Mesothelial cell of epicardium (in vitro differentiated cells): ENCODE results near the gene SMARCC1. TPM values are rescaled to one million over a fixed set of nuclear protein-coding genes. Genes with fewer than 3 reads are reported as not detected.
"Not testable (repeated sequence)": the region's sequence is repeated elsewhere in the genome, so short reads cannot be mapped to it uniquely, and the experiment has no call there.

Experiments
- DNase-seq, 2 experiments: peaks; one replicate each; pipeline ENCODE4 v3.0.0; 2021; ENCODE audit warnings: low spot score in 2 of 2; ENCODE audit not compliant: unreplicated experiment in 2 of 2
- H3K27ac Mint-ChIP-seq: 2 replicates; pipeline ENCODE4 v1.8.0; 2021; ENCODE audit warnings: mixed read lengths
- H3K27me3 Mint-ChIP-seq: 2 replicates; pipeline ENCODE4 v1.8.0; 2021; ENCODE audit warnings: low read depth, mixed read lengths
- H3K36me3 Mint-ChIP-seq: 2 replicates; pipeline ENCODE4 v1.8.0; 2021; ENCODE audit warnings: mixed read lengths
- H3K4me1 Mint-ChIP-seq: 2 replicates; pipeline ENCODE4 v1.8.0; 2021; ENCODE audit warnings: mixed read lengths
- H3K4me3 Mint-ChIP-seq: 2 replicates; pipeline ENCODE4 v1.8.0; 2021; ENCODE audit warnings: mild to moderate bottlenecking, moderate library complexity, mixed read lengths
- H3K9me3 Mint-ChIP-seq: 2 replicates; pipeline ENCODE4 v1.8.0; 2021; ENCODE audit warnings: mixed read lengths
- total RNA-seq: library from RNA; stranded (reverse); gene quantifications from 3 replicates; pipeline ENCODE4 v1.2.1, GENCODE V29; 2021
- TF ChIP-seq, protein P1 (sequence below): fragments of 200-600 bp; sonication (generic); IDR thresholded peaks from one replicate; pipeline ENCODE4 v1.5.0; 2021; ENCODE audit warnings: antibody characterized with exemption; ENCODE audit not compliant: unreplicated experiment

Gene SMARCC1
- 215 to 234 TPM (median 222 TPM) in 3 replicates for total RNA-seq

DNA sequence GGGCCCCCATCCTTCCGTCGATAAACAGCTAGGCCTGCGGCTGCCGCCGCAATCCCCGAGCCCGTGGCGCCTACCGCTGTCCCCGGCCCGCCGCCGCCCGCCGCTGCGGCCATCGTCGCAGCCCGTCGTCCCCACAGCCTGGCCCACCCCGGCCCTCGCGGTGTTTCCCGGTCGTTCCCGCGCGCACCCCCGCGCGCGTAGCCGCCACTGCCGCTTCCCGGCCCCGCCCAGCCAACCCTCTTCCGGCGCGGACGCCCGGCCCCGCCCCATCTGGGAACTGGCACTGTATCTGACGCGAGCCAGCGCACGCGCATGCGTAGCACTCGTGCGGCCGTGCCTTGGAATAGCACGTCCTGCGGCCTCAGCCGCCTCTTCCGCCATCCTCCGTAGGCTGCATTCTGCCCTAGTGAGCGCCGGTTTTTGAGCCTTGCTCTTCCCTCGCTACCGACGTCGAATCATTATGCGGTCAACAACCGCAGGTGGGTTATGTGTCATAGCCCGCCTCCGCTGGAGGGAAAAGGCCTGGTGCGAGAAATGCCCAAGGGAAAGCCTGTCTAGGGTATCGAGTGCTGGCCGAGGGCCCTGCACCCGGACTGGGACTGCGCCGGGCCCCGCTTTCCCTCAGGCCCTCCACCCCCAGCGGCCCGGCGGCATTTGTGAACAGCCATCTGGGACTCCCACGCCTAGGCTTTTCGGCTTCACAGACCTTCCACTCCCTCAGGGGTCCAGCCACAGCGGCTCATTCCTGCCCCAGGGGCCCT lies at the start of gene SMARCC1:
SMARCC1 (minus strand) TSS at position 209 of the 761 bp plus-strand sequence; CDS start at position 113, 96 bp downstream.
- peak within 1 kb of the TSS; percentile 96 for H3K4me3 Mint-ChIP-seq
- H3K27me3 Mint-ChIP-seq = no peaks in the 10 kb centered on the region
- TF ChIP-seq, protein P1, sequence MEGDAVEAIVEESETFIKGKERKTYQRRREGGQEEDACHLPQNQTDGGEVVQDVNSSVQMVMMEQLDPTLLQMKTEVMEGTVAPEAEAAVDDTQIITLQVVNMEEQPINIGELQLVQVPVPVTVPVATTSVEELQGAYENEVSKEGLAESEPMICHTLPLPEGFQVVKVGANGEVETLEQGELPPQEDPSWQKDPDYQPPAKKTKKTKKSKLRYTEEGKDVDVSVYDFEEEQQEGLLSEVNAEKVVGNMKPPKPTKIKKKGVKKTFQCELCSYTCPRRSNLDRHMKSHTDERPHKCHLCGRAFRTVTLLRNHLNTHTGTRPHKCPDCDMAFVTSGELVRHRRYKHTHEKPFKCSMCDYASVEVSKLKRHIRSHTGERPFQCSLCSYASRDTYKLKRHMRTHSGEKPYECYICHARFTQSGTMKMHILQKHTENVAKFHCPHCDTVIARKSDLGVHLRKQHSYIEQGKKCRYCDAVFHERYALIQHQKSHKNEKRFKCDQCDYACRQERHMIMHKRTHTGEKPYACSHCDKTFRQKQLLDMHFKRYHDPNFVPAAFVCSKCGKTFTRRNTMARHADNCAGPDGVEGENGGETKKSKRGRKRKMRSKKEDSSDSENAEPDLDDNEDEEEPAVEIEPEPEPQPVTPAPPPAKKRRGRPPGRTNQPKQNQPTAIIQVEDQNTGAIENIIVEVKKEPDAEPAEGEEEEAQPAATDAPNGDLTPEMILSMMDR = no peak
- H3K27ac Mint-ChIP-seq = peak within 1 kb of the TSS; percentile 100
- H3K36me3 Mint-ChIP-seq = no peaks in the 10 kb centered on the region
- no peaks in the 10 kb centered on the region for H3K9me3 Mint-ChIP-seq
- peak; percentile 98 for DNase-seq
- H3K4me1 Mint-ChIP-seq = peaks cover 21% of the 10 kb centered on the region

DNA sequence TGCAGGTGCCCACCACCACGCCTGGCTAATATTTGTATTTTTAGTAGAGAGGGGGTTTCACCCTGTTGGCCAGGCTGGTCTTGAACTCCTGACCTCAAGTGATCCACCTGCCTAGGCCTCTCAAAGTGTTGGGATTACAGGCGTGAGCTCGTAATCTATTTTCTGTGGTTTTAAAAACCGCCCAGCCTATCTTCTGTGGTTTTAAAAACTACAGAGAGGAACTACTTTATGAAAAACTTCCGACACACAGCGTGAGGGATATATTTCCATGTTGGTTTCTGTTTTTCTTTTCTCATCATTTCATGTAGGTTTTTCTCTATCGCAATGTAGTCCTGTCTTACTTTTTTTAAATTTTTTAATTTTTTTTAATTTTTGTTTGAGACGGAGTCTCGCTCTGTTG lies 47.8 kb upstream of the SMARCC1 start:
- Mint-ChIP-seq H3K36me3 (peaks cover 38% of the 10 kb centered on the region), H3K4me1 (peaks cover 18% of the 10 kb centered on the region)
- DNase-seq, H3K27ac Mint-ChIP-seq, H3K9me3 Mint-ChIP-seq, H3K4me3 Mint-ChIP-seq, H3K27me3 Mint-ChIP-seq: not testable (repeated sequence)

DNA sequence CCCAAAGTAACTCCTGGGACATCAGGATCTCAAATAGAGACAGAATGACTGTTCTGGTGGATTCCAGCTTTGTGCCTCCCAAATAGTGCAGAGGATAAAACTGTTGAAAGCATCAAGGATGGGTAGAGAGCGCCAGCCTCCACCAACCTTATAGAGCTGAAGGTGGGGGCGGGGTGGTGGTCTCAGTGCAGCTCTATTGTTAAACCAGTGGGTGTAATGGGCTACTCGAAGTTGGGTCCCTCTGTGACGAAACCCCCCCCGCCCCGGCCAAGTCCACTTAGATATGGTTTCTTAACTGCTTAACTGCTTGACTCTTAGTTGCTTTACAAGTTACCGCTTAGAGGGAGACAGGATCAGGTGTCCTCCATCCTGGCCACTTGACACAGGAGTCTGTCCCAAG lies 43.9 kb upstream of the SMARCC1 start:
- Mint-ChIP-seq H3K27ac (peak overlapping the region; percentile 88), H3K27me3 (no peaks in the 10 kb centered on the region), H3K36me3 (peaks cover 26% of the 10 kb centered on the region), H3K9me3 (no peaks in the 10 kb centered on the region), H3K4me3 (peak overlapping the region; percentile 86), H3K4me1 (peaks cover 20% of the 10 kb centered on the region)
- no peak for DNase-seq
- TF ChIP-seq, protein P1 = no peak

DNA sequence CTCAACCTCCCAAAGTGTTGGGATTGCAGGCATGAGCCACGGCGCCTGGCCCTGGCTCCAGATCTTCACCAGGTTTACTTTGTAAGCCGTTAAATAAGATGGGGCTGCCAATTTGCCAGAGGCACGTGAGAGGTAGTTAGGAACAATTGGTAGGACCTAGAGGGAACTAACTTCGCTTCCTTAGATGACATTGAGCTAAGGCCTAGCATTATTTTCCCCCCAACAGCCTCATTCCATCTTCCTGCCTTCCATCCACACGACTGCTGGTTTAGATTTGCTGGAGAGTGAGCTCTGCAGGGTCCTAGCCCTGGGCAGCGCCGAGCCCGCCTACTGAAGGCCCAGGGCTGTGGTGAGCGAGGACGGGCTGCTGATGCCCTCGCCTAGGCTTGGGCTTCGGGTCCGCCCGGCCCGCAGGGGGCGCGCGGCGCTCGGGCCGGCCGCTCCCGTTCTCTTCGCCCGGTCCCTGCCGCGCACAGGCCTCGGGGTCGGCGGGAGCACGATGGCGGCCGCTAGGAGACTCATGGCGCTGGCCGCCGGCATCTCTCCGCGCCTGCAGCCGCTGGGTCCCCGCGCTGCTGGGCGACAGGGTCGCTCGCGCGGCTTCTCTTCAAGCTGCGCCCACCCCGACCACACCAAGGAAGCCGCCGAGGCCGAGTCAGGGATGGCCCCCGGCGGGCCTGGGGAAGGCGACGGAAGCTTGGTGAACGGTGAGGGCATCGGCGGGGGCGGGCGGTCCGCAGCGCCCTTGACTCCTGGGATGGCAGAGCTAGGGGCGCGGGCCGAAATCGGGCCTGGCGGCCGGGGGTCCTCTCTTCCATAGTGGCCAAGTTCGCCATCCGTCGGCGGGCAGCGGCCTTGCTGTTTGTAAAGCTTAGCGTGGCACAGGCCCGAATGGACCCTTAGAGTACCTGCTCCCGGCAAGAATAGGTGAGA lies 43.1 kb upstream of the SMARCC1 start:
- peak; percentile 57 to 81 for DNase-seq
- H3K9me3 Mint-ChIP-seq = no peaks in the 10 kb centered on the region
- peaks cover 20% of the 10 kb centered on the region for H3K4me1 Mint-ChIP-seq

DNA sequence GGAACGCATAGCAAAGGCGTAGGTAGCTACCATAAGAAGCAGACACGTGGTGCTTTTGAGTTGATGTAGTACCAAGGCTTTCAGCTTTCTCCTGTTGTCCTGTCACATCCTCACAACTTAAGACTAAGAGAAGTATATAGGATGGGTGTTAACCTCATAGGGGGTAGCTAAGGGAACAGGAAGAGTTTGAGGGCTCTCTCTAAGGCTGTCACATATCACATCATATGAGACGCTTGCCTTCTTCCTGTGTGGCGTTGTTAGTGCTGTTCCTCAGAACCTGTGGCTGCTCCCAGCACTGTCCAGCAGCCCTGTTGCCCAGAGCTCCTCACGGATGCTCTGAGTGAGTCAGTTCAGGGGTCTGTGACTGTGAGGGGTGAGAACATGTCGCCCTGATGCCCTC lies 35.9 kb upstream of the SMARCC1 start:
- no peaks in the 10 kb centered on the region for H3K4me1 Mint-ChIP-seq
- DNase-seq = no peak
- peaks cover 30% of the 10 kb centered on the region for H3K36me3 Mint-ChIP-seq
- TF ChIP-seq, protein P1 = no peak
- H3K27me3 Mint-ChIP-seq = no peaks in the 10 kb centered on the region
- H3K27ac Mint-ChIP-seq = no peak overlapping the region
- H3K9me3 Mint-ChIP-seq = no peaks in the 10 kb centered on the region
- no peak overlapping the region for H3K4me3 Mint-ChIP-seq

More for the DNA sequence above, 43.1 kb upstream of the SMARCC1 start:
- Mint-ChIP-seq H3K4me3 (peak overlapping the region; percentile 86), H3K27ac (peak overlapping the region; percentile 89), H3K36me3 (peaks cover 25% of the 10 kb centered on the region), H3K27me3 (no peaks in the 10 kb centered on the region)
- TF ChIP-seq, protein P1 = peak; percentile 78
